ENCODE measurements around the gene OR56B4. TPM values are rescaled to one million over a fixed set of nuclear protein-coding genes. Genes with fewer than 3 reads are reported as not detected.

The OR56B4 gene
- total RNA-seq, 1 donor from 2014 or later = not detected

- Mint-ChIP-seq H3K27ac (ENCODE audit: unreplicated experiment) (no peak overlapping the region), H3K36me3 (ENCODE audit: low read depth) (no peaks in the 10 kb centered on the region), H3K4me3 (no peak overlapping the region), H3K4me1 (no peaks in the 10 kb centered on the region), H3K9me3 (peaks cover 3% of the 10 kb centered on the region), H3K27me3 (ENCODE audit: low read depth) (no peaks in the 10 kb centered on the region)
- no peak for TF ChIP-seq CTCF (conservative IDR thresholded peaks at IDR 0.05)
- no peak for DNase-seq (ENCODE audit: low read depth, low spot score)
Measured at GRCh38 chr11:6152126-6152525, 44.6 kb downstream of the OR56B4 start.

GRCh38 chr11:6156628-6157359 is 49.3 kb downstream of the OR56B4 start:
- Mint-ChIP-seq H3K4me3 (no peak overlapping the region), H3K9me3 (no peaks in the 10 kb centered on the region), H3K36me3 (ENCODE audit: low read depth) (no peaks in the 10 kb centered on the region), H3K27ac (ENCODE audit: unreplicated experiment) (no peak overlapping the region), H3K27me3 (ENCODE audit: low read depth) (no peaks in the 10 kb centered on the region), H3K4me1 (no peaks in the 10 kb centered on the region)
- no peak for TF ChIP-seq CTCF (conservative IDR thresholded peaks at IDR 0.05)
- no peak for DNase-seq (ENCODE audit: low read depth, low spot score)

Other genes starting within 250 kb of the OR56B4 start
- gene OR52E8, start 250.0 kb upstream of the OR56B4 start, total RNA-seq = not detected in 2 replicates
- gene OR52E4, start 227.1 kb upstream of the OR56B4 start, total RNA-seq = not detected in 2 replicates
- gene OR52E5, start 214.5 kb upstream of the OR56B4 start, total RNA-seq = not detected in 2 replicates
- not detected in 2 replicates for gene OR56A3, start 165.4 kb upstream of the OR56B4 start, total RNA-seq
- gene OR56A5, start 139.2 kb upstream of the OR56B4 start, total RNA-seq = not detected in 2 replicates
- 0.30 TPM in 1 of 2 replicates, not detected in the other for gene OR52L1, start 120.7 kb upstream of the OR56B4 start, total RNA-seq
- 0.25 and 0.26 TPM in 2 replicates for gene OR56A4, start 100.7 kb upstream of the OR56B4 start, total RNA-seq
- 0.14 and 0.16 TPM in 2 replicates for gene OR56A1, start 76.9 kb upstream of the OR56B4 start, total RNA-seq
- not detected in 2 replicates for gene OR52B2, start 62.6 kb downstream of the OR56B4 start, total RNA-seq
- not detected in 2 replicates for gene OR52W1, start 91.5 kb downstream of the OR56B4 start, total RNA-seq
- gene C11orf42, start 97.9 kb downstream of the OR56B4 start, total RNA-seq = not detected in 2 replicates
- 25.3 and 25.5 TPM in 2 replicates for gene FHIP1B, start 127.0 kb downstream of the OR56B4 start, total RNA-seq
- 0.16 TPM in 1 of 2 replicates, not detected in the other for gene CNGA4, start 131.4 kb downstream of the OR56B4 start, total RNA-seq
- 0.51 TPM in 1 of 2 replicates, not detected in the other for gene CCKBR, start 152.2 kb downstream of the OR56B4 start, total RNA-seq
- gene CAVIN3, start 212.8 kb downstream of the OR56B4 start, total RNA-seq = 5.8 and 9.9 TPM in 2 replicates